CD4-positive, alpha-beta T cell (primary cell): ENCODE measurements around the gene H1-8. TPM values are rescaled to one million over a fixed set of nuclear protein-coding genes. Genes with fewer than 3 reads are reported as not detected.

Experiments
- ATAC-seq: fragments of 200-7000 bp; cut with Tn5 transposase; one replicate; pipeline ENCODE4 v1.10.0; 2022; ENCODE audit warnings: mild to moderate bottlenecking; ENCODE audit not compliant: poor library complexity
- CTCF ChIA-PET: fragments of 350-600 bp; sonication (Branson Sonifier 250); formaldehyde crosslinking; loops from one replicate; lab custom pipeline; 2021; ENCODE audit warnings: antibody characterized with exemption, inconsistent platforms; lab: Charles Lee
- POLR2A ChIA-PET: fragments of 350-600 bp; sonication (Branson Sonifier 250); formaldehyde crosslinking; loops from one replicate; lab custom pipeline; 2021; ENCODE audit warnings: antibody characterized with exemption, inconsistent platforms; lab: Charles Lee
- DNase-seq, 14 experiments: peaks; one replicate each; pipeline ENCODE4 v3.0.0-alpha.2; 2013 to 2020; ENCODE audit warnings: mixed read lengths in 2 of 14
- H3K27ac ChIP-seq, 2 donors: one replicate each; pipeline versions ENCODE4 v1.5.1 to v1.7.0; 2013; ENCODE audit warnings: low read length in 2 of 2, low read depth in 1 of 2, mild to moderate bottlenecking in 1 of 2
- H3K27me3 ChIP-seq, 2 experiments: 1 replicate in 1 of 2; 2 replicates in 1 of 2; pipeline versions ENCODE4 v1.6.1 to v1.7.0; 2013; ENCODE audit warnings: low read length in 2 of 2, control low read depth in 1 of 2, mild to moderate bottlenecking in 1 of 2, moderate library complexity in 1 of 2; ENCODE audit not compliant: insufficient read depth in 2 of 2, control insufficient read depth in 1 of 2
- H3K36me3 ChIP-seq: one replicate; pipeline ENCODE4 v1.6.1; 2013; ENCODE audit warnings: low read length, control low read depth; ENCODE audit not compliant: insufficient read depth
- H3K4me1 ChIP-seq: one replicate; pipeline ENCODE4 v1.6.1; 2013; ENCODE audit warnings: low read length, control low read depth; ENCODE audit not compliant: insufficient read depth
- H3K4me3 ChIP-seq: one replicate; pipeline ENCODE4 v1.5.1; 2013; ENCODE audit warnings: mild to moderate bottlenecking, low read length, moderate library complexity
- H3K9me3 ChIP-seq, 2 experiments: 1 replicate in 1 of 2; 2 replicates in 1 of 2; pipeline versions ENCODE4 v1.6.1 to v1.7.0; 2013; ENCODE audit warnings: low read length in 2 of 2, mild to moderate bottlenecking in 2 of 2, control low read depth in 1 of 2, moderate library complexity in 1 of 2; ENCODE audit not compliant: control insufficient read depth in 1 of 2, insufficient read depth in 1 of 2
- H3K27ac Mint-ChIP-seq: one replicate; pipeline ENCODE4 v1.8.0; 2020; ENCODE audit warnings: mixed read lengths
- H3K27me3 Mint-ChIP-seq: one replicate; pipeline ENCODE4 v1.8.0; 2021; ENCODE audit warnings: mixed read lengths
- H3K36me3 Mint-ChIP-seq: one replicate; pipeline ENCODE4 v1.8.0; 2021; ENCODE audit warnings: low read depth, mixed read lengths
- H3K4me1 Mint-ChIP-seq: one replicate; pipeline ENCODE4 v1.8.0; 2021; ENCODE audit warnings: low read depth, mixed read lengths
- H3K4me3 Mint-ChIP-seq: one replicate; pipeline ENCODE4 v1.8.0; 2020; ENCODE audit warnings: mild to moderate bottlenecking, mixed read lengths
- H3K9me3 Mint-ChIP-seq: one replicate; pipeline ENCODE4 v1.8.0; 2020; ENCODE audit warnings: mixed read lengths
- CTCF ChIP-seq: fragments of 200-600 bp; IDR thresholded peaks from one replicate; pipeline ENCODE4 v1.8.0; 2022; ENCODE audit warnings: antibody characterized with exemption, mild to moderate bottlenecking
- intact Hi-C, 2 experiments: fragments of 100-400 bp; cut with DNase I in 1 of 2; cut with micrococcal nuclease in 1 of 2; formaldehyde crosslinking; loops; one replicate each; pipeline versions ENCODE4 v1.15.1 to v1.9.0; 2023 to 2025; cut with DNase I, micrococcal nuclease
- total RNA-seq, 174 experiments: library from RNA in 2 of 174; stranded (reverse) in 2 of 174; gene quantifications; one replicate each; pipeline ENCODE4 v1.2.3 and lab custom pipeline; 2021 to 2026

The H1-8 gene
- total RNA-seq, 2 experiments from 2014 or later: not detected

- H3K4me1 ChIP-seq: peaks cover 3% of the 10 kb centered on the region
- no peaks in the 10 kb centered on the region for H3K9me3 Mint-ChIP-seq
- no peaks in the 10 kb centered on the region for H3K27me3 Mint-ChIP-seq
- TF ChIP-seq CTCF: no peak
- no peaks in the 10 kb centered on the region for H3K9me3 ChIP-seq
- no peak within 1 kb of the TSS for H3K27ac Mint-ChIP-seq
- no peaks in the 10 kb centered on the region for H3K36me3 Mint-ChIP-seq
- no peak within 1 kb of the TSS for H3K4me3 ChIP-seq
- POLR2A ChIA-PET: no interaction called here
- no peaks in the 10 kb centered on the region for H3K4me1 Mint-ChIP-seq
- DNase-seq (no peak), ATAC-seq (no peak)
- CTCF ChIA-PET: no interaction called here
- no peak within 1 kb of the TSS for H3K27ac ChIP-seq
- H3K36me3 ChIP-seq: no peaks in the 10 kb centered on the region
- intact Hi-C loops: no loop called here
- H3K27me3 ChIP-seq: no peaks in the 10 kb centered on the region
- no peak within 1 kb of the TSS for H3K4me3 Mint-ChIP-seq
Observed at GRCh38 chr3:129528589-129529100, 14.3 kb upstream of the H1-8 start, which contains the start of gene RHO. TSS of gene RHO (plus strand) at chr3:129528639. CDS start at chr3:129528734, 95 bp downstream.

- Histone ChIP-seq H3K27ac (no peak overlapping the region), H3K4me3 (no peak overlapping the region), H3K4me1 (peaks cover 3% of the 10 kb centered on the region), H3K36me3 (no peaks in the 10 kb centered on the region), H3K9me3 (no peaks in the 10 kb centered on the region), H3K27me3 (no peaks in the 10 kb centered on the region)
- H3K9me3 Mint-ChIP-seq: no peaks in the 10 kb centered on the region
- ChIA-PET POLR2A (no interaction called here), CTCF (no interaction called here)
- H3K36me3 Mint-ChIP-seq: no peaks in the 10 kb centered on the region
- TF ChIP-seq CTCF: no peak
- no peak overlapping the region for H3K4me3 Mint-ChIP-seq
- H3K4me1 Mint-ChIP-seq: no peaks in the 10 kb centered on the region
- no peak for ATAC-seq
- H3K27me3 Mint-ChIP-seq: no peaks in the 10 kb centered on the region
- intact Hi-C loops: no loop called here
- no peak overlapping the region for H3K27ac Mint-ChIP-seq
- DNase-seq: no peak
Observed at GRCh38 chr3:129529436-129530210, 13.4 kb upstream of the H1-8 start.

GRCh38 chr3:129530251-129530791 lies 12.7 kb upstream of the H1-8 start:
- no peak for TF ChIP-seq CTCF
- H3K9me3 Mint-ChIP-seq: no peaks in the 10 kb centered on the region
- CTCF ChIA-PET: no interaction called here

More at GRCh38 chr3:129530251-129530791, 12.7 kb upstream of the H1-8 start:
- no peak for DNase-seq
- H3K4me1 Mint-ChIP-seq: no peaks in the 10 kb centered on the region
- ATAC-seq: no peak
- POLR2A ChIA-PET: no interaction called here
- H3K27me3 Mint-ChIP-seq: no peaks in the 10 kb centered on the region
- no peaks in the 10 kb centered on the region for H3K36me3 Mint-ChIP-seq
- no peak overlapping the region for H3K4me3 Mint-ChIP-seq
- no peak overlapping the region for H3K27ac Mint-ChIP-seq
- H3K4me3 ChIP-seq: no peak overlapping the region
- H3K9me3 ChIP-seq: no peaks in the 10 kb centered on the region
- H3K36me3 ChIP-seq: no peaks in the 10 kb centered on the region
- H3K27me3 ChIP-seq: no peaks in the 10 kb centered on the region
- intact Hi-C loops: no loop called here
- no peak overlapping the region for H3K27ac ChIP-seq
- peaks cover 3% of the 10 kb centered on the region for H3K4me1 ChIP-seq
